AG04449 (cell line): ENCODE results near the gene ANKRD11.
"Not testable (repeated sequence)": the region's sequence is repeated elsewhere in the genome, so short reads cannot be mapped to it uniquely, and the experiment has no call there.

Source experiments
- CTCF ChIA-PET: fragments of 350-600 bp; formaldehyde crosslinking; extraction: SDS; loops from one replicate; lab custom pipeline; 2021; ENCODE audit warnings: antibody characterized with exemption; lab: Yijun Ruan, JAX
- POLR2A ChIA-PET: fragments of 400-600, 350-600 bp; formaldehyde crosslinking; extraction: SDS; loops from one replicate; lab custom pipeline; 2020; ENCODE audit warnings: antibody characterized with exemption, inconsistent platforms; lab: Yijun Ruan, JAX
- DNase-seq: peaks from one replicate; pipeline ENCODE4 v3.0.0-alpha.2; 2010; ENCODE audit warnings: low read depth, low spot score
- H3K4me3 ChIP-seq: 2 replicates; pipeline ENCODE4 v1.5.1; 2011; ENCODE audit warnings: low read depth, mild to moderate bottlenecking, control low read depth, low read length
- CTCF ChIP-seq: IDR thresholded peaks from one replicate; pipeline ENCODE4 v1.5.1; 2011; ENCODE audit warnings: mild to moderate bottlenecking, moderate library complexity, low read length, control low read depth, inconsistent platforms; ENCODE audit not compliant: insufficient read depth; ENCODE audit errors: missing control alignments

The ANKRD11 gene

GRCh38 chr16:89334988-89335802, 155.2 kb downstream of the ANKRD11 start:
- H3K4me3 ChIP-seq, result no peak overlapping the region
- no peak for DNase-seq
- POLR2A ChIA-PET, result no interaction called here
- TF ChIP-seq CTCF, result peak; percentile 7
- CTCF ChIA-PET, result interaction anchor here (0.8 to 2.0 kb wide), 7 partner anchors 9 to 174 kb away, joined by 3 to 7 read pairs (median 3); no protein-coding TSS in a partner anchor

DNA sequence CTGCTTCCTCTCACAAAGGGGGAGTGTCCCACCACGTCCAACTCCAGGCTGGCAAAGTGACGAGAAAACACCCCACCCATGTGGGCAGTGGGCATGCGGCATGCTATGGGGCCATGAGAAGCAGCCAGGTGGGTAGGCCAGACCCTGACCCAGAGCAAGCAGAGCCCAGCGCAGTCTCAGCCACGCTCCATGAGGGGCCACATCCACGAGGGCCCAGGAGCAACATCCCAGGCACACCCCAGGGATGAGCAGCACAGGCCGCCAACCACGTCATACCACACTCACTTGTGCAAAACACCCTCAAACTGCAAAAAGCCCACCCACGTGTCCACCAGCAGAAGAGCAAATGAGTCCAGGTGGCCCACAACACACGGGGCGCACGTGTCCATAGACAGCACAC, 155.9 kb downstream of the ANKRD11 start:
- no peak for TF ChIP-seq CTCF
- CTCF ChIA-PET, result interaction anchor here (2.0 kb wide), 1 partner anchor 173 kb away, joined by 7 read pairs; no protein-coding TSS in a partner anchor
- POLR2A ChIA-PET, result interaction anchor here (0.7 kb wide), 1 partner anchor 76 kb away, joined by 3 read pairs; no protein-coding TSS in a partner anchor
- no peak overlapping the region for H3K4me3 ChIP-seq
- DNase-seq, result no peak

DNA sequence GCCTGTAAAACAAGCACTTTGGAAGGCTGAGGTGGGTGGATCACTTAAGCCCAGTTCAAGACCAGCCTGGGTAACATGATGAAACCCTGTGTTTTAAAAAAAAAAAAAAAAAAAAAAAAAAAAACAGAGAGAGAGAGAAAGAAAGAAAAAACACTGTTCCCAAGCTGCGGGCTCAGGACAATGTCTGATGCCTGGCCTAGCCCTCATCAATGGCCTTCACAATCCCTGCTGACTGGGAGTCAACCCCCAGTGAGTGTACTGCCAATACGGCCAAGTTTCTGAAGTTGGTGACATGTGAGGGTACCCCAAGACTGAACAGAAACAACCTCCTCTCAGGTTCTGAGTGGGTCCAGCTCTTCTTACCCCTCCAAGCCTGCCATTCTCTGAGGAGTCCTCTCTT, 156.3 kb downstream of the ANKRD11 start:
- POLR2A ChIA-PET, result interaction anchor here (0.7 kb wide), 1 partner anchor 76 kb away, joined by 3 read pairs; no protein-coding TSS in a partner anchor
- TF ChIP-seq CTCF, result no peak
- no peak overlapping the region for H3K4me3 ChIP-seq
- DNase-seq, result no peak
- CTCF ChIA-PET, result interaction anchor here (2.0 kb wide), 1 partner anchor 173 kb away, joined by 7 read pairs; no protein-coding TSS in a partner anchor

GRCh38 chr16:89333401-89334001, 156.9 kb downstream of the ANKRD11 start:
- POLR2A ChIA-PET, result not testable (repeated sequence)

GRCh38 chr16:89332902-89333245, 157.5 kb downstream of the ANKRD11 start:
- TF ChIP-seq CTCF, result no peak
- no peak for DNase-seq
- CTCF ChIA-PET, result interaction anchor here (0.7 to 1.7 kb wide), 3 partner anchors 10 to 178 kb away, joined by 3 to 8 read pairs (median 4); no protein-coding TSS in a partner anchor
- H3K4me3 ChIP-seq, result no peak overlapping the region
- POLR2A ChIA-PET, result no interaction called here

More at GRCh38 chr16:89333401-89334001, 156.9 kb downstream of the ANKRD11 start:
- peak; percentile 49 for TF ChIP-seq CTCF
- not testable (repeated sequence) for DNase-seq, H3K4me3 ChIP-seq
- CTCF ChIA-PET, result interaction anchor here (0.7 to 1.7 kb wide), 2 partner anchors 10 to 12 kb away, joined by 3 to 8 read pairs; no protein-coding TSS in a partner anchor
